Erythroblast (primary cell): ENCODE data around the gene CDC25A.
"Not testable (repeated sequence)": the region's sequence is repeated elsewhere in the genome, so short reads cannot be mapped to it uniquely, and the experiment has no call there.

Experiments used
- GATA1 ChIP-seq: IDR thresholded peaks from 2 replicates; pipeline ENCODE4 v1.6.1; 2011; ENCODE audit warnings: low read depth, mild to moderate bottlenecking, control low read depth, low read length, moderate library complexity
- POLR2A ChIP-seq: IDR thresholded peaks from 2 replicates; pipeline ENCODE4 v1.6.1; 2011; ENCODE audit warnings: mild to moderate bottlenecking, low read length

DNA sequence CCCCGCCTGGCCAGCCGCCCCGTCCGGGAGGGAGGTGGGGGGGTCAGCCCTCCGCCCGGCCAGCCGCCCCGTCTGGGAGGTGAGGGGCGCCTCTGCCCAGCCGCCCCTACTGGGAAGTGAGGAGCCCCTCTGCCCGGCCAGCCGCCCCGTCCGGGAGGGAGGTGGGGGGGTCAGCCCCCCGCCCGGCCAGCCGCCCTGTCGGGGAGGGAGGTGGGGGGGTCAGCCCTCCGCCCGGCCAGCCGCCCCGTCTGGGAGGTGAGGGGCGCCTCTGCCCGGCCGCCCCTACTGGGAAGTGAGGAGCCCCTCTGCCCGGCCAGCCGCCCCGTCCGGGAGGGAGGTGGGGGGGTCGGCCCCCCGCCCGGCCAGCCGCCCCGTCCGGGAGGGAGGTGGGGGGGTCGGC lies 23.6 kb upstream of the CDC25A start:
- TF ChIP-seq POLR2A, GATA1: not testable (repeated sequence)
